Muscle layer of colon (tissue), 2 donors: ENCODE results near the gene TBL3.

Source experiments
- H3K27ac ChIP-seq: one replicate; pipeline ENCODE4 v1.7.0; 2013; ENCODE audit warnings: low read depth, mild to moderate bottlenecking, low read length, moderate library complexity
- H3K27me3 ChIP-seq, 2 donors: one replicate each; pipeline ENCODE4 v1.7.0; 2013; ENCODE audit warnings: low read length in 2 of 2, mild to moderate bottlenecking in 2 of 2; ENCODE audit not compliant: insufficient read depth in 2 of 2, control insufficient read depth in 1 of 2
- H3K36me3 ChIP-seq: one replicate; pipeline ENCODE4 v1.7.0; 2013; ENCODE audit warnings: mild to moderate bottlenecking, low read length; ENCODE audit not compliant: insufficient read depth
- H3K4me1 ChIP-seq: one replicate; pipeline ENCODE4 v1.7.0; 2013; ENCODE audit warnings: mild to moderate bottlenecking, low read length; ENCODE audit not compliant: insufficient read depth
- H3K4me3 ChIP-seq, 2 donors: one replicate each; pipeline ENCODE4 v1.7.0; 2013; ENCODE audit warnings: low read length in 2 of 2, low read depth in 1 of 2, mild to moderate bottlenecking in 1 of 2, moderate library complexity in 1 of 2
- H3K9ac ChIP-seq: one replicate; pipeline ENCODE4 v1.7.0; 2013; ENCODE audit warnings: low read length
- H3K9me3 ChIP-seq: one replicate; pipeline ENCODE4 v1.7.0; 2013; ENCODE audit warnings: mild to moderate bottlenecking, low read length
- donor health status: abdominal sarcoma.
- donor health status: Adenocarcinoma of cecum.

Gene TBL3

DNA sequence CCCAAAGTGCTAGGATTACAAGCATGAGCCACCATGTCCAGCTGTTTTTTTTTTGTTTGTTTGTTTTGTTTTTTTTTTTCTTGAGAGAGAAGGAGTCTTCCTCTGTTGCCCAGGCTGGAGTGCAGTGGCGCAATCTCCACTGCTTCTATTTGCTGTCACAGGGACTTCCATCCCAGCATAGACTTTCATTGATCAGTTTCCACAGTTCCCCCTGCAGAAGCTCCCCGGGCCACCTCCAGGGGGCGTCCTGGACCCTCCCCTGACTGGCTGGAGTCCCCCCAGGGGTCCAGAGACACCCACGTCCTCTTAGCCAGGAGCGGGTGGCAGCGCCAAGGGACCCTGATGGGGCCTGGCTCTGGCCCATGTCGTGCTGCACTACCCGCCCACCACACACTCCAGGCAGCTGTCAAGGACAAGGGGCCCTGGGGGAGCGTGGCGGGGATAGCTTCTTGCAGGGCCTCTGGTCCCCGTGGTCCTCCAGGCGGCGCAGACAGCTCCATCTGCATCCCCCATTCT is 44.6 kb downstream of the TBL3 start:
- Histone ChIP-seq H3K4me3 (no peak overlapping the region), H3K27ac (no peak overlapping the region), H3K36me3 (no peaks in the 10 kb centered on the region), H3K4me1 (no peaks in the 10 kb centered on the region), H3K9me3 (no peaks in the 10 kb centered on the region), H3K27me3 (peaks cover 6 to 28% of the 10 kb centered on the region in 2 donors), H3K9ac (no peak overlapping the region)

DNA sequence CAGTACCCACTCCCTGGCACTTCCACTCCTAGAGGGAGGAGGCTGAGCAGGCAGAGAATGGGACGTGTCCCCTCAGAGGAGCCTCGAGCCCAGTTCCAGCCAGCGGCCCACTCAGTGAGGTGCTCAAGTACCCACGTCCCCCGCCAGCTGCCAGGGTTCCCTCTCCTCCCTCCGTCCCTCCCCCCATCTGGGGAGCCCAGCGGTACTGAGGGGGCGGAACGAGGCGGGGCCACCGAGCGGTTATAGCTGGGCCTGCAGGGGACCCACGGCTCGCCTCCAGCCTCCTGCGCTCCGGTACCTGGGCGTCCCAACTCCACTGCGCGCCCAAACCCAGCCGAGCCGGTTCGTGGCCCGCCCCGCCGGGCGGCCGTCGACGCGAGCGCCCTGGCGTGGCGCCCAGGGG is 47.7 kb downstream of the TBL3 start, which contains the start of gene NPW:
Gene NPW, plus strand, starts transcription at position 268 of the 403 bp plus-strand sequence.
- Histone ChIP-seq H3K27me3 (peaks cover 10 to 35% of the 10 kb centered on the region in 2 donors), H3K9ac (no peak within 1 kb of the TSS), H3K36me3 (no peaks in the 10 kb centered on the region), H3K4me3 (no peak within 1 kb of the TSS), H3K9me3 (no peaks in the 10 kb centered on the region), H3K27ac (no peak within 1 kb of the TSS), H3K4me1 (peaks cover 13% of the 10 kb centered on the region)

DNA sequence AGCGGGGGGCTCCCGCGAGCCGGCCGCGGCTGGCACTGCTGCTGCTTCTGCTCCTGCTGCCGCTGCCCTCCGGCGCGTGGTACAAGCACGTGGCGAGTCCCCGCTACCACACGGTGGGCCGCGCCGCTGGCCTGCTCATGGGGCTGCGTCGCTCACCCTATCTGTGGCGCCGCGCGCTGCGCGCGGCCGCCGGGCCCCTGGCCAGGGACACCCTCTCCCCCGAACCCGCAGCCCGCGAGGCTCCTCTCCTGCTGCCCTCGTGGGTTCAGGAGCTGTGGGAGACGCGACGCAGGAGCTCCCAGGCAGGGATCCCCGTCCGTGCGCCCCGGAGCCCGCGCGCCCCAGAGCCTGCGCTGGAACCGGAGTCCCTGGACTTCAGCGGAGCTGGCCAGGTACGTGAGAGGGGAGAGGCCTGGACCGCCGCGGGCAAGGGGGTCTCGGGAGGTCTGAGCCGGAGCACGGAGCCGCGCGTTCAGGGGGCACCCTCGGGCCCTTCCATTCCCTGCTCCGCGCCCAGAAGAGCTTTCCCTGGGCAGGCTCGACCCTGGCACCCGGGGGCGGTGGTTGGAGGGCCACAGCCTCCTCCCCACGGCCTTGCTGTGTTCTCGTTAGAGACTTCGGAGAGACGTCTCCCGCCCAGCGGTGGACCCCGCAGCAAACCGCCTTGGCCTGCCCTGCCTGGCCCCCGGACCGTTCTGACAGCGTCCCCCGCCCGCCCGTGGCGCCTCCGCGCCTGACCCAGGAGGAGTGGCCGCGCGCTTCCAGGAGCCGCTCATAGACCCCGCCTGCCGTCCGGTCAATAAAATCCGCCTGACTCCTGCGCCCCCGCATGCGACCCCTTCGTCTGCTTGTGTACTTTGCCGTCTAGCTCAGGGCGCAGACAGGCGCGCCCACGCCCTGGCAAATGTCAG is 48.3 kb downstream of the TBL3 start:
- H3K4me3 ChIP-seq, result no peak overlapping the region
- no peak overlapping the region for H3K27ac ChIP-seq
- H3K9me3 ChIP-seq, result no peaks in the 10 kb centered on the region
- no peaks in the 10 kb centered on the region for H3K36me3 ChIP-seq
- H3K4me1 ChIP-seq, result peaks cover 13% of the 10 kb centered on the region
- peaks cover 10 to 35% of the 10 kb centered on the region in 2 donors for H3K27me3 ChIP-seq
- no peak overlapping the region for H3K9ac ChIP-seq

DNA sequence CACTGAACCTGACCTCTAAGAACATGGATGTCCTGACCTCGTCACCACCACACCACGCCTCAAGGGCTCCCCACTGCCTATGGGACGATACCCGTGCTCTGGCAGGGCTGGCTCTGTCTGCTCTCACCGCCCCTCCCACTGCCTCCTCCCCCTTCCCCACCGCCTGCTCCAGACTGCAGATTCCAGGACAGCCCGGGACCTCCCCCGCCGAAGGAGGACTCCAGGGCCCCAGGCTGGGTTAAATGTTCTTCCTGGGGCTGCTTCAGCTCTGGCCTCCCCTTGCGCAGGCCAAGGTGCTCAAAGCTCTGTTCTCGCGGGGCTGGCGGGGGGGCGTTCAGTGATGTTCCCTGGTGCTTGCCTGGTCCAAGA is 50.9 kb downstream of the TBL3 start:
- Histone ChIP-seq H3K9ac (no peak overlapping the region), H3K9me3 (no peaks in the 10 kb centered on the region), H3K36me3 (no peaks in the 10 kb centered on the region), H3K27ac (no peak overlapping the region), H3K4me3 (peak overlapping the region; percentile 31 to 55), H3K27me3 (peaks cover 10 to 35% of the 10 kb centered on the region in 2 donors), H3K4me1 (peaks cover 24% of the 10 kb centered on the region)

DNA sequence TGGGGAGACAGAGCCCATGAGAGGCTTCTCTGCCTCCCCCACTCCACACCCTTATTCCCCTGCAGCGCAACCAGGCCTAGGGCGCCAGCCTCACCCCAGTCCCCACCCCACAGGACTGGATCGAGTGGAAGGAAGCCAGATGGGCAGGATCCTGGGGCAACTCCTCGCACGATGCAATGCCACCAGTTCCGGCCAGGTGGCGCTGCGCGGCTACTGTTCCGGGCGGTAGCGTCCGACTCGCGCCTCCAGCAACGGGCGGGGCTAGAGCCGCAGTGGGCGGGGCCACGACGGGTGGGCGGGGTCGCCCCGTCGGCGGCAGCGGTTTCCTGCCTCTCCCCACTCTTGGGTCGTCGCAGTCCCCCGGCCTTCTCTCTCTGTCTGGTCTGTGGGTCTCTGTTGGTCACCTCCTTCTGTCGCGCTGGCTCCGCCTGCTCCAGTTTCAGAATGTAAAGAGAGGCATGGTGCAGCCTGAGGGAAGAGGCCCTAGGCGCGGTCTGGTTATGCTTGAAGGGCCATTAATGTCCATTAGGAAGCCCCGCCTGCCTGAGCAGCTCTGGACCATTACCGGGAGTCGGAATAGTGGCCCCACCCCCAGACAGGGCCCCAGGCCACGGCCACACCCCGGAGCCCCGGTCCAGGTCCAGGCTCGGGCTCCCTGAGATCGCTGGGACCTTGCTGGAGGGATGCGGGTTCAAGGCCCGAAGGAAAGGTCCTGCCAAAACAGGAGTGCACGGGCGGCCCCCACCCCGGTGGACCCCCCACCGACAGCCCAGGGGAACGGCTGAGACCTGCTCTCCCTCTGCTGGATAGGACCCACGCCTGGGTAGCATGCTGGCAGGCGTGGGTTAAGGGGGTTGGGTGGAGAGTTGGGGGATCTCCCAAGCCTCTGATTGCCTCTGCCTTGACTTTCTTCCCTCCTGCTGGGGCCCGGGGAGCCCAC is 51.5 kb downstream of the TBL3 start:
- Histone ChIP-seq H3K27ac (no peak overlapping the region), H3K4me1 (peaks cover 30% of the 10 kb centered on the region)

DNA sequence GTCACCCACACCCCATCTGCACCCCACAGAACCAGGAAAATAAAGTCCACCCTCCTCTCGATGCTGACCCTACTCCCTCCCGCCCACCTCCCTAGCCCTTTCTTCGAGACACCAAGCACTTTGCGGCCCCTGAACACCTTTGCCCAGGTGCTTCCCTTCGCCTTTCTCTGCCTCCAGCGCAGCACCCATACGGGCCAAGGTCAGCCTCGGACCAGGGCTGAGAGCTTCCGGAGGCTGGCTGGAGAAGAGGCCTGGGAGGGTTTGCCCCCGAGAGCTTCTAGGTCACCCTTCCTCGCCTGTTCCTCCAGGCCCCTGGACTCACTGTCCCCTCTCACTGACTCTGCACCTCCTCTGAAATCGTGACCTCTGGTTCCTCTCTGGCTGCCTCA is 52.2 kb downstream of the TBL3 start:
- H3K4me1 ChIP-seq, result peaks cover 30% of the 10 kb centered on the region
- H3K4me3 ChIP-seq, result peak overlapping the region in 1 of 2 donors; percentile 55

More for the DNA sequence above, 51.5 kb downstream of the TBL3 start:
- no peaks in the 10 kb centered on the region for H3K9me3 ChIP-seq
- H3K27me3 ChIP-seq, result peaks cover 10 to 35% of the 10 kb centered on the region in 2 donors
- H3K9ac ChIP-seq, result no peak overlapping the region
- H3K36me3 ChIP-seq, result no peaks in the 10 kb centered on the region
- H3K4me3 ChIP-seq, result peak overlapping the region; percentile 31 to 55

DNA sequence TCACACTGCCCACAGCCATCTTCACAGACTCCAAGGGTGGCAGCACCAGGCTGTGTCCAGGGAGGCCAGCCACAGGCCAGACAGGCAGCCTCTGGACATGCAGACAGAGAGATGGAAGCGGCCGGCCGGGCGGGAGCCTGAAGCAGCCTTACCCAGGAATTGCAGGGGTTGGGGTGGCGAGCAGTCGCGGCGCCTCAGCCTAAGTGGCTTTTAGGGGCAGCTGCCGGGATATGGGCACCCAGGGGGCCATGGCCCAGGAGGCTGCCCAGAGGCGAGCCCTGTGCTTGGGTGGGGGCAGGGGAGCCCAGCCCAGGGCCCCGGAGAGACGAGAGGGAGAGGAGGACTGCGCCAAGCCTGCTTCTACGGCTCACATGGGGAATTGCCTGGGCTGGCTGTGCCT is 53.4 kb downstream of the TBL3 start:
- H3K9ac ChIP-seq, result no peak overlapping the region
- no peaks in the 10 kb centered on the region for H3K9me3 ChIP-seq
- no peak overlapping the region for H3K4me3 ChIP-seq
- peaks cover 4 to 19% of the 10 kb centered on the region in 2 donors for H3K27me3 ChIP-seq
- no peaks in the 10 kb centered on the region for H3K36me3 ChIP-seq
- H3K27ac ChIP-seq, result no peak overlapping the region
- H3K4me1 ChIP-seq, result peaks cover 30% of the 10 kb centered on the region

More for the DNA sequence above, 52.2 kb downstream of the TBL3 start:
- Histone ChIP-seq H3K27ac (no peak overlapping the region), H3K36me3 (no peaks in the 10 kb centered on the region), H3K9me3 (no peaks in the 10 kb centered on the region), H3K9ac (no peak overlapping the region), H3K27me3 (peaks cover 10 to 31% of the 10 kb centered on the region in 2 donors)

DNA sequence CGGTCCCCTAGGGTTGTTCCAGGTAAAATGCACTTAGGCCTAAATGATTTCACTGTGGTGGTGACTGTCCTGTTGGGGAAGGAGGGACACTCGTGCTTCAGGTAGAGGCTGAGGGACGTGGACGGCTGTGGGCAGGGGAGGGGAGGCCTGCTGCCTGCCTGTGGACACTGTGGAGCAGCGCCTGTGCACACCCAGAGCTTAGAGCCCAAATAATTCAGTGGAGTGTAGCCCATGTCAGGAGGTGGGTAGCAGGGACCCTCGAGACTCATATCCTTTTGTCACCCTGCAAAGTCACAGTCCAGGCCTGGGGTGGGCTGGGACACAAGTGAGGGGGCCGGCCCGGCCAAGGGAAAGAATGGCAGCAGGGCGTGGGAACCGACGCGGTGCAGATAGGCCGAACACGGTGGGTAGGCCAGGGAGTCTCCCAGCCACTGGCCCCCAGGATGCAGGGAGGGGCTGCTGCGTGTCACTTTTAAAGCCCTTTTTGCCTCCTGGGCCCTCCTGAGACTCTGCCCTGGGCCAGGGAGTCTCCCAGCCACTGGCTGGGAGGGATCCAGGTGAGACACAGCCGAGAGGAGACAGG is 54.1 kb downstream of the TBL3 start:
- Histone ChIP-seq H3K4me1 (peaks cover 30% of the 10 kb centered on the region), H3K4me3 (no peak overlapping the region), H3K36me3 (no peaks in the 10 kb centered on the region), H3K9me3 (no peaks in the 10 kb centered on the region), H3K27ac (peak overlapping the region; percentile 61), H3K27me3 (peaks cover 4 to 12% of the 10 kb centered on the region in 2 donors), H3K9ac (no peak overlapping the region)

DNA sequence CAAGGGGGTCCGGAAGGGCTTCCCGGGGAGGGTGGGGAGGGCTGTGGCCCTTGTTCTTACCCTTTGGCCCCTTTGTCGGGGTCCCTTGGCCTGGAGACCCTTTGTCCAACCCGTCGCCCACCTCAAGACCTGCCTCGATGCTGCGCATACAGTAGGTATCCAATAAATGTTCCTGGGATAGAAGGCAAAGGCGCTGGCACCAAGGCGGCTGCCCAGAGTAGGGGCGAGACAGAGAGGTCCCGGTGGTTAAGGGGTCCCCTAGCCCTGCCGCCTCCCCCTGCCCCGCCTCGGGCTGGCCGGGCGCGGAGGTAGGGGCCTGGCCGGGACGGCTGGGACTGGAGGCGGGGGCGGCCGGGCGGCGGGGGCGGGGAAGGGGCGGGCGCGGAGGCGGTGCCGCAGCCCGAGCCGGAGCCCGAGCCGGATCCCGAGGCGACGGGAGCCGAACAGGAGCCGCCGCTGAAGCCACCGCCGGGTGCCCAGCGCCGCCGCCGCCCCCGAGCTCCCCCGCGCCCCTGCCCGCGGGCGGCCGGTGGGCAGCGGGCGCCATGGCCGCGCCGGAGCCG is 54.7 kb downstream of the TBL3 start, which contains the start of gene NHERF2:
Gene NHERF2, plus strand, starts transcription at position 442 of the 563 bp plus-strand sequence. Its CDS starts 104 bp downstream, at position 546.
- peaks cover 30% of the 10 kb centered on the region for H3K4me1 ChIP-seq
- peak within 1 kb of the TSS; percentile 61 for H3K27ac ChIP-seq
- H3K9me3 ChIP-seq, result no peaks in the 10 kb centered on the region
- no peaks in the 10 kb centered on the region for H3K36me3 ChIP-seq
- peaks cover 3 to 6% of the 10 kb centered on the region in 2 donors for H3K27me3 ChIP-seq
- no peak within 1 kb of the TSS for H3K9ac ChIP-seq
- peak within 1 kb of the TSS; percentile 54 to 57 for H3K4me3 ChIP-seq

DNA sequence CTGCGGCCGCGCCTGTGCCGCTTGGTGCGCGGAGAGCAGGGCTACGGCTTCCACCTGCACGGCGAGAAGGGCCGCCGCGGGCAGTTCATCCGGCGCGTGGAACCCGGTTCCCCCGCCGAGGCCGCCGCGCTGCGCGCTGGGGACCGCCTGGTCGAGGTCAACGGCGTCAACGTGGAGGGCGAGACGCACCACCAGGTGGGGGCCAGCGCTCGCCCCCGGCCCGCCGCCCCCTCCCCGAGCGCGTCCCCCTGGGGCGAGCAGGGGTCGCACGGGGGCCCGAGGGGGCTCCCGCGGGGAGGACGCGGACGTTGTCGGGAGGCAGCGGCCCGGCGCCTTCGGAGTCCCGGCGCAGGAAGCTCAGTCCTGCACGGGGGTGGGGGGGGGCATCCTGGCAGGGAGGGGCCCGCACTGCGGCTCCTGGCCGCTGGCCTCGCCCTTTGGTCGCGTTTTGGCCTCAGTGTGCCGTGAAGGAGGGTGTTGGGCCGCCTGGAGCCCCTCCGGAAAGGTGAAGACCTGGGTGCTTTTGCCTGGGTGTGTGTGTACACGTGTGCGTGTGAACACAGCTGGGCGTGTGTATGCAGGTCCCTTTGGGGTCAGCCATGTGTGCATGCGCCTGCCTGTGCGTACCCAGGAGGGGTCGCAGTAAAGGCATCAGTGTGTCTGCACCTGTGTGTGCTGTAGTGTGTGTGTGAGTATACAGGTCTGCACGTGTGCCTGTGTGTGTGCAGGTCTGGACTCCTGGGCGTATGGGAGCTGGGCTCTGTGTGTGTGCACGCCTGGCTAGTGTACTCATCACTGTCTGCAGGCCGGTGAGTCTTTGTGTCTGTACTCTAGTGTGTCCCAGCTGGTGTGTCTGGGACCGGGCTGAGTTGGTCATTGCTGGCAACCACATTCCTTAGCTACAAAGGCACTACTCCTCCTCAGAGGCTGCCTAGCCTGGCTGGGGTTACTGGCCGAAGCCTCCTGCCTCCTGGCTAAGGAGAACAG is 55.5 kb downstream of the TBL3 start:
- Histone ChIP-seq H3K4me1 (peaks cover 30% of the 10 kb centered on the region), H3K27me3 (no peaks in the 10 kb centered on the region), H3K36me3 (no peaks in the 10 kb centered on the region), H3K4me3 (peak overlapping the region; percentile 54 to 57), H3K9me3 (no peaks in the 10 kb centered on the region), H3K27ac (peak overlapping the region; percentile 34), H3K9ac (no peak overlapping the region)
